ENCODE data around the gene AGAP1. TPM values are rescaled to one million over a fixed set of nuclear protein-coding genes. Genes with fewer than 3 reads are reported as not detected.
A peak's percentile ranks its signal among the peaks of the same experiment; 100 is the strongest.

Gene AGAP1
- total RNA-seq, 1 experiment from 2014 or later = 25.8 TPM

GRCh38 chr2:235594041-235594440, 100.2 kb downstream of the AGAP1 start:
- no peak overlapping the region for H3K14ac ChIP-seq (ENCODE audit: insufficient read depth, low read length)
- Mint-ChIP-seq H3K4me1 (peaks cover 19 to 21% of the 10 kb centered on the region in 2 experiments), H3K36me3 (ENCODE audit: insufficient read depth in 1 of 3, low read depth in 3 of 3) (peaks cover 0 to 5% (median 3%) of the 10 kb centered on the region in 3 experiments; a peak in 3 of 7 replicates), H3K27me3 (ENCODE audit: low read depth) (no peaks in the 10 kb centered on the region; the same call in 1 of the 2 replicates), H3K4me3 (no peak overlapping the region), H3K9me3 (no peaks in the 10 kb centered on the region), H3K27ac (no peak overlapping the region; a peak in 1 of 7 replicates)
- no peak overlapping the region for H2AFZ ChIP-seq (ENCODE audit: low read length)
- H2BK120ac ChIP-seq (ENCODE audit: low read depth, low read length, poor library complexity, severe bottlenecking) = no peak overlapping the region
- no peaks in the 10 kb centered on the region for H3K4me1 ChIP-seq (ENCODE audit: insufficient read depth, low read length)
- H3K18ac ChIP-seq (ENCODE audit: insufficient read length, low read depth, low read length) = no peak overlapping the region
- H3K23me2 ChIP-seq (ENCODE audit: insufficient read length, low read depth, low read length, poor library complexity, severe bottlenecking) = no peaks in the 10 kb centered on the region
- TF ChIP-seq CTCF (conservative IDR thresholded peaks at IDR 0.05) = peak; percentile 87
- H2BK12ac ChIP-seq (ENCODE audit: insufficient read length, low read depth, low read length) = no peak overlapping the region
- no peak overlapping the region for H2BK20ac ChIP-seq (ENCODE audit: low read depth, low read length, poor library complexity, severe bottlenecking)
- no peak overlapping the region for H3K4ac ChIP-seq (ENCODE audit: low read depth, low read length)
- H4K5ac ChIP-seq (ENCODE audit: insufficient read length, low read depth, low read length) = no peak overlapping the region
- H3T11ph ChIP-seq (ENCODE audit: low read length) = no peak overlapping the region
- DNase-seq = no peak
- H3K9ac ChIP-seq (ENCODE audit: extremely low read depth, insufficient read length, low read length) = no peak overlapping the region
- H3K79me1 ChIP-seq (ENCODE audit: insufficient read depth, low read depth, low read length, poor library complexity, severe bottlenecking) = peaks cover 2% of the 10 kb centered on the region
- H4K20me1 ChIP-seq (ENCODE audit: control insufficient read depth, insufficient read depth, insufficient read length) = no peaks in the 10 kb centered on the region
- H3K9me3 ChIP-seq (ENCODE audit: control insufficient read depth, low read depth, low read length) = no peaks in the 10 kb centered on the region
- H3K27me3 ChIP-seq (ENCODE audit: insufficient read depth, low read length) = no peaks in the 10 kb centered on the region
- H2BK5ac ChIP-seq (ENCODE audit: insufficient read length, low read length) = no peak overlapping the region
- H4K8ac ChIP-seq (replicated peaks; ENCODE audit: insufficient read length, low read depth, low read length) = no peak overlapping the region
- 100% methylated on average over 1 of the region's 3 CpGs for WGBS (ENCODE audit: extremely low coverage, insufficient read length, low lambda C conversion rate)
- H3K23ac ChIP-seq (ENCODE audit: insufficient read length, low read depth, low read length) = no peak overlapping the region
- H2AK5ac ChIP-seq (ENCODE audit: insufficient read length, low read length) = no peak overlapping the region
- no peak overlapping the region for H3K56ac ChIP-seq (ENCODE audit: insufficient read length, low read depth, low read length)
- no peak overlapping the region for H2BK15ac ChIP-seq (ENCODE audit: low read depth, low read length)
- no peak overlapping the region for H3K27ac ChIP-seq (ENCODE audit: insufficient read length, low read depth, low read length)
- H3K79me2 ChIP-seq (ENCODE audit: insufficient read depth, low read length) = peaks cover 2% of the 10 kb centered on the region; the same call in 1 of the 2 replicates
- H3K4me2 ChIP-seq (ENCODE audit: insufficient read depth, insufficient read length, low read length) = no peak overlapping the region
- H4K91ac ChIP-seq (ENCODE audit: insufficient read length, low read depth, low read length) = no peak overlapping the region

Data from H9 (cell line).